ENCODE results near the gene MOK. TPM values are rescaled to one million over a fixed set of nuclear protein-coding genes. Genes with fewer than 3 reads are reported as not detected.
"Not testable (repeated sequence)": the region's sequence is repeated elsewhere in the genome, so short reads cannot be mapped to it uniquely, and the experiment has no call there.

Gene MOK
- total RNA-seq: 10 to 100 TPM; 13.0 to 29.0 (median 23.9) TPM

- Histone ChIP-seq H3K27ac (peak within 1 kb of the TSS; percentile 80 to 88), H3K27me3 (no peaks in the 10 kb centered on the region), H3K4me3 (peak within 1 kb of the TSS; percentile 75 to 81 (median 77)), H3K36me3 (no peaks in the 10 kb centered on the region), H3K9me3 (no peaks in the 10 kb centered on the region), H3K4me1 (no peaks in the 10 kb centered on the region)
- peak; percentile 94 to 97 for DNase-seq (ENCODE audit: low spot score in 2 of 2)
- peak; percentile 21 to 92 (median 56) for TF ChIP-seq POLR2AphosphoS5 (IDR thresholded peaks at IDR 0.05)
- TF ChIP-seq CTCF (IDR thresholded peaks at IDR 0.05): no peak
- peak; percentile 22 for TF ChIP-seq POLR2A (IDR thresholded peaks at IDR 0.05)
- intact Hi-C loops (cut with DNase I; ENCODE audit: low total_unique reads): no loop called here
Measured at GRCh38 chr14:102304611-102305506, at the start of gene MOK. TSS of gene MOK (minus strand) at chr14:102305164. CDS start at chr14:102304968, 196 bp downstream.

GRCh38 chr14:102353126-102353619 lies 48.2 kb upstream of the MOK start:
- TF ChIP-seq POLR2A (IDR thresholded peaks at IDR 0.05) (no peak), POLR2AphosphoS5 (IDR thresholded peaks at IDR 0.05) (no peak), CTCF (IDR thresholded peaks at IDR 0.05) (no peak)
- H3K4me1 ChIP-seq: no peaks in the 10 kb centered on the region
- H3K36me3 ChIP-seq: no peaks in the 10 kb centered on the region
- intact Hi-C loops (cut with DNase I; ENCODE audit: low total_unique reads): no loop called here
- H3K9me3 ChIP-seq: no peaks in the 10 kb centered on the region
- no peak for DNase-seq (ENCODE audit: low spot score in 2 of 2)
- H3K27ac ChIP-seq: no peak overlapping the region
- no peaks in the 10 kb centered on the region for H3K27me3 ChIP-seq
- no peak overlapping the region for H3K4me3 ChIP-seq

- DNase-seq (ENCODE audit: low spot score in 2 of 2): no peak
- Histone ChIP-seq H3K36me3 (no peaks in the 10 kb centered on the region), H3K9me3 (no peaks in the 10 kb centered on the region), H3K4me1 (no peaks in the 10 kb centered on the region), H3K27ac (no peak overlapping the region), H3K4me3 (no peak overlapping the region), H3K27me3 (no peaks in the 10 kb centered on the region)
- intact Hi-C loops (cut with DNase I; ENCODE audit: low total_unique reads): no loop called here
- no peak for TF ChIP-seq POLR2A (IDR thresholded peaks at IDR 0.05)
- TF ChIP-seq CTCF (IDR thresholded peaks at IDR 0.05): no peak
- TF ChIP-seq POLR2AphosphoS5 (IDR thresholded peaks at IDR 0.05): no peak
Measured at GRCh38 chr14:102352213-102352612, 47.2 kb upstream of the MOK start.

- intact Hi-C loops (cut with DNase I; ENCODE audit: low total_unique reads); H3K36me3 ChIP-seq; H3K4me3 ChIP-seq; H3K27ac ChIP-seq; H3K27me3 ChIP-seq; H3K9me3 ChIP-seq; H3K4me1 ChIP-seq; DNase-seq (ENCODE audit: low spot score in 2 of 2): not testable (repeated sequence)
Measured at GRCh38 chr14:102351593-102351992, 46.6 kb upstream of the MOK start.

- TF ChIP-seq POLR2A (IDR thresholded peaks at IDR 0.05): no peak
- TF ChIP-seq CTCF (IDR thresholded peaks at IDR 0.05): no peak
- TF ChIP-seq POLR2AphosphoS5 (IDR thresholded peaks at IDR 0.05): no peak
- intact Hi-C loops (cut with DNase I; ENCODE audit: low total_unique reads): no loop called here
- no peaks in the 10 kb centered on the region for H3K36me3 ChIP-seq
Measured at GRCh38 chr14:102351023-102351422, 46.1 kb upstream of the MOK start.

More at GRCh38 chr14:102351023-102351422, 46.1 kb upstream of the MOK start:
- Histone ChIP-seq H3K4me3 (no peak overlapping the region), H3K9me3 (no peaks in the 10 kb centered on the region), H3K4me1 (no peaks in the 10 kb centered on the region), H3K27me3 (no peaks in the 10 kb centered on the region), H3K27ac (peak overlapping the region in 1 of 2 donors; percentile 67)
- DNase-seq (ENCODE audit: low spot score in 2 of 2): no peak

All from breast epithelium (tissue), 4 donors.